Stimulated activated CD8-positive, alpha-beta memory T cell treated with anti-CD3 and anti-CD28 coated beads, Interleukin-7, amount 100 ng/mL, for 4 hours (primary cell): ENCODE results near the gene FSTL5.

Experiments used
- DNase-seq, 2 donors: peaks; one replicate each; pipeline ENCODE4 v3.0.0-alpha.2; 2020; ENCODE audit warnings: low read depth in 2 of 2

FSTL5 gene

GRCh38 chr4:161454860-161455259 is 708.9 kb downstream of the FSTL5 start:
- no peak for DNase-seq

DNA sequence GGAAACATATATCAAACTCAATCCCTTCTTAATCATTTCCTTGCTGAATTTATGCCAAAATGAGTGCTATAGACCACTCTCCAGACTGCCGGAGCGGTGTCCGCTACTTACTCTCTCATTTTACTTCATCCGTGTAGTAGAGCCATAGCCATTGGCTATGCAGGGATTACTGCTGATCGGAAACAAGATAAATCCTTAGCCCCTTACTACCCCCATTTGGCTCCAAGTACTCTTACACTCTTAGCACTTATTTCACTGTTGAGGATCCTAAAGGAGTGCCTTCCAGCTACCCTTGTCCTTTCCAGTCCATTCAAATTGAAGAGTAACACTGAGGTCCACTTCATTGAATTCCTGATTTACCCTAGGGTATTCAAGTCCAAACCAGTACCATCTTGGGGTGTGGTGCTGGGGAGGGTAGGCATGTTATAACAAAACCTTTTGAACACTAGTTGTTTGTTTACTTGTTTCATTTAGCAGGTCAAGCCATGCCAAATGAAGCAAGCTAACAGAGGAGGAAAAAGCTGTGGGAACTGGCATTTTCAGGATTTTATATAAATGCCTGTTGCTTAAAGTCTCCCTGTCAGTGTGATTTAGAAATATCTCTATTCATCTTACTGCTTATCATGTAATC is 715.1 kb downstream of the FSTL5 start:
- no peak for DNase-seq

GRCh38 chr4:161444626-161445025 is 719.2 kb downstream of the FSTL5 start:
- DNase-seq, result no peak

DNA sequence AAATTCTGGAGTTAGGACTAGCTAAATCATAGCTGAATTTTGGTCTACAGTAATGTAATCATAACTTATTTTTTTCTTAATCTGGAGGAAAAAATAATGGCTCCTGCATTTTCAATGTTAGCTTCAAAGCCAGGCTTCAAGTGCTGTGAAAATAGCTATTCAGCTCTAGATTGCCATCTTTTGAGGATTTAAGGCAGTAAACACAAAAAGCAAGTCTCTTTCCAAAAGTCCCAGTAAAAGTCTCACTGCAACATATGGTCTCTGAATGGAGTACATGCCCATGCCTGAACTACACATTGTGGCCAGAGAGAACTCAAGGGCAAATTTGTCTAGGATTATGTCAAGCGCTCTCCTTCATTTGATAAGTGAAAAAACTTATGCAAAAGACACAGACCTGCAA is 720.9 kb downstream of the FSTL5 start:
- no peak for DNase-seq

GRCh38 chr4:161438096-161438495 is 725.7 kb downstream of the FSTL5 start:
- DNase-seq, result no peak

- no peak for DNase-seq
Observed at GRCh38 chr4:161428180-161428965, 735.4 kb downstream of the FSTL5 start.

DNA sequence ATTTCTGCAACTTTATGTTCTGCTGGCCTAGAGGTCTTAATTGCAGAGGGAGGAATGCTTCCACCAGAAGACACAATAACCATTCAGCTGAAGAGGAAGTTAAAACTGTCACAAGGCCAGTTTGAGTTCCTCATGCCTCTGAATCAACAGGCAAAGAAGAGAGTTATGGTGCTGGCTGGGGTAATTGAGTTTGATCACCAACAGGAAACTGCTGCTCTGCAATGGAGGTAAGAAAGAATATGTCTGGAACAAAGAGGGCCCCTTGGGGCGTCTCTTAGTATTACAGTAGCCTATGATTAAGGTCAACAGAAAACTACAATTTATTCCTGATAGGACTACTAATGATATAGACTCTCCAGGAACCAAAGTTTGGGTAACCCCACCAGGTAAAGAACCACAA is 744.0 kb downstream of the FSTL5 start:
- DNase-seq, result no peak

DNA sequence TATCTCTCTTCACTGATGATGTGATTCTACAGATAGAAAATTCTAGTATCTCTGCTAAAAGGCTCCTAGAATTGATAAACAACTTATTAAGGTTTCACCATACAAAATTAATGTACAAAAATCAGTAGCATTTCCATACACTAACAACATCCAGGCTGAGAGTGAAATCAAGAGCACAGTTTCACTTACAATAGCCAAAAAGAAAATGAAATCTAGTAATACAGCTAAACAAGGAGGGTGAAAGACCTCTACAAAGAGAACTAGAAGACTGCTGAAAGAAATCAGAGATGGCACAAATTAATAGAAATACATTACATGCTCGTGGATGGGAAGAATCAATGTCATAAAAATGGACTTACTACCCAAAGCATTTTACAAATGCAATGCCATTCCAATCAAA is 751.9 kb downstream of the FSTL5 start:
- DNase-seq, result no peak

DNA sequence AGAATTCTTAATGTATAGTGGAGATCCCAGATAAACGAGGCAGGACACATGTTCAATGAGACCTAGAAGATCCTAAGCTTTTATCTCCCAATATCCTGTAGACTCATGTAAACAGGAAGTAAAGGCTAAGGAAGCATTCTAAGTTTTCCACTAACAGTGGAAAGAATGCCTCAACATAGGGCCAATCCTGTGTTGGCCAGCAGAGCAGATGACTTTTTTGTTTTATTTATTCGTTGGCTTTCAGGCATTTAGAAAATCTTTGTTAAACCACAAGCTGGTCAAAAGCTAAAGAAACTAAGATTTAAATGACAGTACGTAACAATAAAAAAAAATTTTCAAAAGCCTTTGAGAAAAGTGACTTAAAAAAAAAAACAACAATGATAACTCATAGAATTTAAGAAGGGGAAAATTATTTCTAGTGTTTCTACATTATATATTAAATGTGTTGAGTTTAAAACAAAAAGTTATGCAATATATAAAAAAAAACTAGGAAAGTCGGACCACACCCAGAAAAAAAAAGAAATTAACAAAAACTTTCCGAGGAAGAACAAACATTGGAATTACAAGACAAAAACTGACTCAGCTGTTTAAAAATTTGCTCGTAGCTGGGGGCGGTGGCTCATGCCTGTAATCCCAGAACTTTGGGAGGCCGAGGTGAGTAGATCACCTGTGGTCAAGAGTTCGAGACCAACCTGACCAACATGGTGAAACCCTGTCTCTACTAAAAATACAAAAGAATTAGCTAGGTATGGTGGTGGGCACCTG is 759.3 kb downstream of the FSTL5 start:
- DNase-seq, result no peak

- no peak for DNase-seq
Observed at GRCh38 chr4:161403781-161404180, 760.0 kb downstream of the FSTL5 start.

GRCh38 chr4:161393602-161394001 is 770.2 kb downstream of the FSTL5 start:
- no peak for DNase-seq

DNA sequence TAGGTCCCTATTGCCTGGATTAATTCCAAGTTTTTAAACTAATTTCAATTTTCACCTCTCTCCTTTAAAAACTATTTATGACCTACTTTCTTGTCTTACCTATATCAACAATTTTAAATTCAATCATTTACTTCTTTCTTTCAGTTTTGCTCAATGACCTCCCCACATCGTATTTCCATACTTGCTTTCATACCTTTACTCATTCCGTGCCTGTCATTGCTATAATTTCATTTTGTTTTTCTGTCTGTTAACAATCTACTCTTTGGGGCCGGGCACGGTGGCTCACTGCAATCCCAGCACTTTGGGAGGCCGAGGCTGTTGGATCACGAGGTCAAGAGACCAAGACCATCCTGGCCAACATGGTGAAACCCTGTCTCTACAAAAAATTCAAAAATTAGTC is 781.1 kb downstream of the FSTL5 start:
- no peak for DNase-seq

DNA sequence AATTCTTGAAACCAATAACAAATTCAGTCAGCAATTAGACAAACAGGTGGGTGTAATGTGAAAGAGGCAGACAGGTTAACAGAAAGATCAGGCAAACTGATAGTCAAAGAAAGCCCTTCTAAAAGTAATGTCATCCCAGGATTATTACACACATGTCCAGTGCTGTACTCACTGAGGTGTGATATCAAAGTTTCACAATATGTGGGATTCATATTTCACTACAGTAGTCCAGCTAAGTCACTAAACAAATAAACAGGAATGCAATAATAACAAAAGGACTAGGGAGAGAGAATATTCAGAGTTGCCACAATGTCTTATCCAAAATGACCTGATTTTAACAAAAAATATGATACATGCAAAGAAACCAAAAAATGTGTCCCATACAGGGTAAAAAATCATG is 787.5 kb downstream of the FSTL5 start:
- no peak for DNase-seq

- no peak for DNase-seq
Observed at GRCh38 chr4:161364681-161365080, 799.1 kb downstream of the FSTL5 start.

GRCh38 chr4:161360982-161361381 is 802.8 kb downstream of the FSTL5 start:
- DNase-seq, result no peak

DNA sequence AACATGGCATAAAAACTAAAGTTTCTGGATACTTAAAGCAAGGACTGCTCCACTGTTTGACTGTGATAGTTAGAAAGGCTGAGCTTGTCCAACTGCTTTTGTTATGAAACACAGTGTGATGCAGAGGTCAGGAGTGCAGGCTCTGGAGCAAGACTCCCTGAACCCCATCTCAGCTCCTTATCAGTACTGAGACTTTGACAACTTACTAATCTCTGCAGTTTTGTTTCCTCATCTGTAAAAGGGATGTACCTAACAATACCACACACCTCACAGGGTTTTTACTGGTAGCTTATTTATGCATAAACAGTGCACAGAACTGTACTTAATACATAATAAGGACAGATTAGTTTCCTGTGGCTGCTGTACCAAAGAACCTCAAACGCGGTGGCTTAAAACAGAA is 804.3 kb downstream of the FSTL5 start:
- DNase-seq, result no peak

GRCh38 chr4:161356351-161356750 is 807.4 kb downstream of the FSTL5 start:
- no peak for DNase-seq

DNA sequence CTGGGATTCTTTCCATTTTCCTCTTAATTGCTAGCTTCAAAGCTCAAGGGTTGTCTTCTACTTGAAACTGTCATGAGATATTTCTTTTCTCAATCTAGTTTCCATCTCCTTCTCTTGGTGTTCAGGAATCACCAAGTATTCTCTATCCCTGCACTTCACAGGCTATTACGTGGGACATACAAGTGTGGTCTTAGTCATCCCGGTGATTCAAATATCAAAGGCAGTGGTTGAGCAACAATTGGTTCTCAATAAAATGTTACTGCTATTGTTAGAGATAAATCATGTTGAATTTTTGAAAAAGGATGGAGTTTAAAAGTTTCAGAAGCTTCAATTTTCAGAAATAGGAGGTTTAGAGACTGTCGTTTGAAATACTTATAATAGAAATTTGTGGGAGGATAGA is 812.9 kb downstream of the FSTL5 start:
- no peak for DNase-seq

DNA sequence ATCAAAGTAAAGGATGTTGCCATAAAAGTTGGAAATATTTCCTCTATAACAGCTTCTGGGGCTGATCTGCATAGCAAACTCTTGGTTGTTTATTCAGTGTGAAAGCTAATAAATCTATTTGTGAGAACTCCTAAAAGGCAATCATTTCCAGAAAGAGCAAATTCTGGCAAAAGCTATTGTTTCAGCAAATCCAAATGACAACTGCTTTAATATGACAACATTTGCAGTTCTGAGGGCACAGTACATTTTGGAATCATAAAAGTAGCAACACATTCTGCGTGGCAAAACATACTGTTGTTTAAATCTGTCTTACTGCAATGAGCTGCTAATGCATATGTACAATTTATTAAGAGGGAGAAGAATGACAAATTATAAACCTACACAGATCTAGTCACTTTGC is 818.1 kb downstream of the FSTL5 start:
- DNase-seq, result no peak

GRCh38 chr4:161343569-161343950 is 820.2 kb downstream of the FSTL5 start:
- no peak for DNase-seq

- DNase-seq, result no peak
Observed at GRCh38 chr4:161342881-161343568, 820.8 kb downstream of the FSTL5 start.

GRCh38 chr4:161336621-161337020 is 827.2 kb downstream of the FSTL5 start:
- no peak for DNase-seq
